HG02870 (cell line): ENCODE data around the gene STAP1.

Source experiments
- ATAC-seq: cut with Tn5 transposase; IDR thresholded peaks from one replicate; pipeline ENCODE4 v1.9.1; 2021; ENCODE audit warnings: mild to moderate bottlenecking, moderate library complexity; ENCODE audit not compliant: unreplicated experiment

STAP1 gene

GRCh38 chr4:67554096-67554495, 4.4 kb upstream of the STAP1 start:
- ATAC-seq: no peak

DNA sequence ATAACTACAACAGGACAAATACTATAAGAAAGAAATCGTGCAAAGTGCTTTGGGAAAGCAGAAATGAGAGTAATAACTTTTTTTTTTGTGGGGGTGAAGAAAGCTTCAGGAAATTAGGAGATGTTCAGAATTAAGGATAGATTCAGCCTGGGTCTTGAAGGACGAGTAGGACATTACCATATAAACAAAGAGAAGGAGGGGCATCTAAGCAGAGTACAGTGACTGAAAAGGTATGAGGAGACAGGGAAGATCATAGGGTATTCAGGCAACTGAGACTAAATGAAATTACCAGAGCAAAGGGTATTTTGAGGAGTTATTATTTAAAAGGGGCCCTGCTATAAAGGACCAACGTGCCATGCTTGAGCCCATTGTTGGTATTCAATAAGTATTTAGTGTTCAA, 3.1 kb upstream of the STAP1 start:
- ATAC-seq: no peak

DNA sequence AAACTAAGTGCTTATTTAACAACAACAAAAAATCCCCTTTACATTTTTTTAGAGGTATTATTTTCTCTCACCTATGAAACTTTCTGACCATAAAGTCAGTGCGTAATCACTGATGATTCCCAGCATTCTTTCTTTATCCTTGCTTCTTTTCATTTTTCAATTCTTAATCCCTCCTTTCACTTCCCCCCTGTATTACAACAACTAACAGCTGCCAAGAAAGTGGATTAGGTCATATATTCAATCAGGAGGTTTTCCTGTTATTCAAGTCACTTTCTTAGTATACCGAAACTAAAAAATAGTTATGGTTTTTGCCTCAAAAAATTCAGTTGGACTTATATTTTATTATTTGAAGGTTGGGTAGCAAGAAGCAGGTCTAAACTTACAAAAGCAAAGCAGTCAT, 2.1 kb upstream of the STAP1 start:
- ATAC-seq: no peak

- no peak for ATAC-seq
These were observed 6.8 kb downstream of the STAP1 start for GRCh38 chr4:67565284-67565683.

DNA sequence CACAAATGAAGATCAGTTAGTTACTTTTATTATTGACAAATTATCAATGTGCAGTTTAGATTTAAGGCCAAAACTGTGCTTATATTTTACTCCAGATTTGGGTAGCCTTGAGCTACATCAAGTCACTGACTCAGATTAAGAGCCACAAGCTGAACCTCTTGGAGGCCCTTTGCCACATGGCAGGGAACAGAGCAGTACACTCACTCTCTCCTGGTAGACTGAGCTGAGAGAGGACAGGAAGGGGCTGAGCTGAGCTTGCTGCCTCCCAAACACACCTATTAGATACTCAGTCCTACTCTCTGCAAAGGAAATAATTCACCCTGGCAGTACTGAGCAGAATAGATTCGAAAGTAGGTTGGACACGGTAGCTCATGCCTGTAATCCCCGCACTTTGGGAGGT, 7.8 kb downstream of the STAP1 start:
- ATAC-seq: no peak

GRCh38 chr4:67568820-67569219, 10.3 kb downstream of the STAP1 start:
- no peak for ATAC-seq

DNA sequence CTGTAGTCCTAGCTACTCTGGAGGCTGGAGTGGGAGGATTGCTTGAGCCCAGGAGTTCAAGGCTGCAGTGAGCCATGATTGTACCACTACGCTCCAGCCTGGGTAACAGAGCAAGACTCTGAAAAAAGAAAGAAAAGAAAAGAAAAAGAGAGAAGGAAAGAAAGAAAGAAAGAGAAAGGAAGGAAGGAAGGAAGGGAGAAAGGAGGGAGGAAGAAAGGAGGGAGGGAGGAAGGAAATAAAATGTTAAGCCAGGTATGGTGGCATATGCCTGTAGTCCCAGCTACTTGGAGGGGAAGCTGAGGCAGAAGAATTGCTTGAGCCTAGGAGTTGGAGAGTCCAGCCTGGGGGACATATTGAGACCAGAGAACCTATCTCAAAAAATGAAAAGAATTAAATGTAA, 12.0 kb downstream of the STAP1 start:
- no peak for ATAC-seq

DNA sequence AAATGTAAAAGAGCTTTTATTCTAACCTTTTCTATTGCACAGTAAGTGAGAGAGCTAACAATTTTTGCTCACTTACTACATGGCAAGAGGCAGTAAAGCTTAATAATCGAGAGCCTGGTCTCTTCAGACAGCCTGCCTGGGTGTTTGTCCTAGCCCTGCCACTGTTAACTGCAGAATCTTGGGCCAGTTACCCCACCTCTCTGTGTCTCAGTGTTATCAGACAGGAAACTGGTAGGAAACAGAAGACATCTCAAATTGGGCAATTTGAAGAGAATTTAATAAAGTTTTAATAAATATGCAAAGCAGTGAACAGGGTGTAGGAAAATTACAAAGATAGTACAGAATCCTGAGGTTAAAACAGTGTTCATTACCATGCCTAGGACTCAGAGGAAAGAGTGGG, 13.4 kb downstream of the STAP1 start:
- ATAC-seq: no peak

- ATAC-seq: no peak
These were observed 14.7 kb downstream of the STAP1 start for GRCh38 chr4:67573193-67573592.

DNA sequence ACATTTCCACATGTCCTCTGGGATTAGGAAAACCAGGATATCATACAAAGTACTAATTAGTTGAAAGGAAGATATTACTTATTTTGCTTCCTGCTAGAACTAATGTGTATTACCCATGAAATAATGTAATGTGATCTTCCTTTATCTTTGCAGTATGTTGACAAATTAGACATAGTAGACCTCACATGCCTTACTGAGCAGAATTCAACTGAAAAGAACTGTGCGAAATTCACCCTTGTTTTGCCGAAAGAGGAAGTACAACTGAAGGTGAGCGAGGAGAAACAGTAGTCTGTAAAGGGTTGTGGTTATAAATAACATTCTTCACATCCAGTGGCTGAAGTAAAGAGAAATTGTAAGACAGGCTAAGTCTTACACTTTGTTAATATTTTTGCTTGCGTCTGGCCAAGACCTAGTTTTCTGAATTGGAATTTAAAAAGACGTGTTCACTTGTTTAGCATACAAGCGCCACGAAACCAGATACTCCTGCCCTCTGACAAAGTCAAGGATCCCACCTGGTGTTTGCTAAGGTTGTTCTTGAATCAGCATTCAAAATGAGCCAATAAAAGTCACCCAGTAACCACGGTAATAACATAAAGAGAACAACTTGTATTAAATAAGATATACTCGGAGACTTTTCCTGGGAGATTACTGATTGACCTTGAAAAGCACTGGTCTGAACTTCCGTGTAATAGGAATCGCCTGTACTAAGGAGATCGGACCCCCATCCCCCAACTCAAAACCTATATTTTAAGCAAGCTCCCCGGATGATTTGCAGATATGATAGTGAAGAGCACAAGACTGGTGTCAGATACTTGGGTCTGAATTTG, 16.9 kb downstream of the STAP1 start:
- peak; percentile 93 for ATAC-seq

DNA sequence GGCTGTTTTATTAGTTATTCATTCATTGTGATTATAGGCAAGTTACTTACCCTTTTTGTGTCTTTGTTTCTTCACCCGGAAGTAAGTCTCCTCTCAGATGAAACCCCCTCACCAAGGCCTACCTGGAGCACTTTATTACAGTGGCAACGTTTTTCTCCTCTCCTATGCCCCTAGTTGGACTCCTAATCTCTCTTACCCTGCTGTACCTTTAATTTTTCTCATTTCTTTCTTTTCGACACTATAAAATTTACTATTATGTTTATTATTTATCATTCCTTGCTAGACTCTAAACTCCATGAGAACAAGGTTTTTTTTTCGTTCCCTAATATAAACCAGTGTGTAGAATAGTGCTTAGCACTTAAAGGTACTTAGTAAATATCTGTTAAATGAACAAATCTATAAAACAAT, 17.5 kb downstream of the STAP1 start:
- ATAC-seq: no peak

DNA sequence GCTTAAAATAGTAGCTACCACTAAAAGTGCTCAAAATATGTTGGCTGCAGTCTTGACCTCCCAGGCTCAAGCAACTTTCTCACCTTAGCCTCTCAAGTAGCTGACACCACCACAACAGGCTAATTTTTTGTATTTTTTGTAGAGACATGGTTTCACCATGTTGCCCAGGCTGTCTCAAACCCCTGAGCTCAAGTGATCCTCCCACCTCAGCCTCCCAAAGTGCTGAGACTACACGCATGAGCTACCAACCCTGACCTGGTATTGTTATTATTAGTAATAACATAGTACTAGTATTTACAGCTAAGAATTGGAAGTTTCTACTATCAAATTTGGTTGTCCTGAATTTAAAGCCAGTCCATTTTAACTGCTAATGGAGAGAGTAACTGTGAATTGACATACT, 18.0 kb downstream of the STAP1 start:
- peak; percentile 37 for ATAC-seq

DNA sequence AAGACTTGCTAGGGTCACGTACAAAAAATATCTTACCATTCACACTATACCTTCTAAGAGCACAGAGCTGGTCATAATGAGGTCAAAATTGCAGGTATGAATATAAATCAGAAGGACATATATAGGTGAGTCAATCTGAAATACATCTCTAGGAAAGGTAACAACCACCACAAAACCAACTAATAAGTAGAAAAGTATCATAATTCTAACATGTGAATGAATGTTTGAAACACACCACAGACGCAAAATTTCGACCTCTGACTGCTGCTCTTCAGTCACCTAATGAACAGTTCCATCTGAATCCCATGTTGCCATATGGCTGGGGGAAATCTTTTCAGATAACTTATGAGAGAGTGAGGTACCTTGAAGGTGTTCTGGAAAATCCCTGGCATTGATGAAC, 22.1 kb downstream of the STAP1 start:
- peak; percentile 50 for ATAC-seq

- peak; percentile 7 for ATAC-seq
These were observed 22.8 kb downstream of the STAP1 start for GRCh38 chr4:67581208-67581857.

- no peak for ATAC-seq
These were observed 23.4 kb downstream of the STAP1 start for GRCh38 chr4:67581913-67582312.

GRCh38 chr4:67584496-67584895, 26.0 kb downstream of the STAP1 start:
- no peak for ATAC-seq

GRCh38 chr4:67587156-67587555, 28.6 kb downstream of the STAP1 start:
- no peak for ATAC-seq

DNA sequence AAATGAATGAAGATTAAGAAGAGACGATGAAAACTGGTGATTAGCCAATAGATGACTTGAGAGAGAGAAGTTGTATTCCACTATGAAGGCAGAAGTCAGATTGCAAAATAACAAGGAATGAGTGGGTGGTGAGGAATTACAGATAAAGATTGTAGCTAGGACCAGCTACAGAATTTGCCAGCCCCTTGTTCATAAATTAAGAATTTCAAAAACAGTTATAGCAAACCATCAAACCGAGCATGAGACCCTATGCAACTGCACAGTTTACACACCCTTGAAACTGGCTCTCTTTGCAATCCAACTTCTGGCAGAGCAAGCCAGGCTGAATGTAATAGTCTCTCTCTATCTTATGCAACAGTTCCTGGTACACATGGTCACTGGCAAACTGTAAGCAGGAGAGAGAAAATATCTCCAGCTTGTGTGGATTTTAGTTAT, 35.2 kb downstream of the STAP1 start:
- no peak for ATAC-seq

DNA sequence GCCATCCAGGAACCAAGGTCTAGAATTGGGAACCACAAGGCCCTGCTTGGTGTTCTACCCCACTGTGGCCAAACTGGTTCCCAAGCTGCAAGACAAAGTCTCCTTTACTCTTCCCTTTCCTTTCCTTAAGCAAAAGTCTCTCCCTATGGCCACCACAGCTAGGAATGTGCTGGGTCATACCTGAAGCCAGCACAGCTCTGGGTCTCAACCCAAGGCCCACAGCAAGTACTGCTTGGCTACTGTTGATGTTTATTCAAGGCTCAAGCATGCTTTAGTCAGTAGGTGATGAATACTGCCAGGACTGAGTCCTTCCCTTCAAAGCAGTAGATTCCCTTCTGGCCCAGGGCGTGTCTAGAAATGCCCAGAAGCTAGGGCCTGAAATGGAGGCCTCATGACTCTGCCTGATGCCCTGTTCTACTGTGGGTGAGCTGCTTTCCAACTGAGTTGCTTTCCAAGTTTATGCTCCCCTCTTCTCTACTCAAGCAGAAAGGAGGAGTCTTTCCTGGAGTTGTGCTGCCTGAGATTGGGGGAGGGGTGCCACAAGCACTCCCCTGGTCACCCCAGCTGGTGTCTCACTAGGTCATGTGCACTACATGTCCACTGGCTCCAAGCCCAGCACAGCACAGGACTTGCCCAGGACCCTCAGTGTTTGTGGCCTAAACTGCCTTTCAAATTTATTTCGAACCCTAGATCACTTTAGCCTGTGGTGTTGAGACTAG, 44.9 kb downstream of the STAP1 start:
- no peak for ATAC-seq

DNA sequence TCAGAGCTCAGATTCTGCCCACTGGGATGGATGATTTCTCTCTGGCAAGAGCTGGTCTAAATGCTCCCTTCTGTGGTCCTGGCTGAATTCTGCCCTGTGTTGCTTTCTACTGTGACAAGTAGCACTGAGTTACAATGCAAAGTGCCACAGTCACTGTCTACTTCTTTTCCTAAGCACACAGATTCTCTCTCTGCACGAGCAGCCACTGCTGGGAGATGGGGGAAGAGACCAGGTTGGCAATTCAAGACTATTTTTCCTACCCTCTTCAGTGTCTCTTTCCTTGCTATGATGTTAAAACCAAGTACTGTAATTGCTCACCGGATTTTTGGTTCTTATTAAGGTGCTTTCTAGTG, 45.5 kb downstream of the STAP1 start:
- ATAC-seq: no peak

DNA sequence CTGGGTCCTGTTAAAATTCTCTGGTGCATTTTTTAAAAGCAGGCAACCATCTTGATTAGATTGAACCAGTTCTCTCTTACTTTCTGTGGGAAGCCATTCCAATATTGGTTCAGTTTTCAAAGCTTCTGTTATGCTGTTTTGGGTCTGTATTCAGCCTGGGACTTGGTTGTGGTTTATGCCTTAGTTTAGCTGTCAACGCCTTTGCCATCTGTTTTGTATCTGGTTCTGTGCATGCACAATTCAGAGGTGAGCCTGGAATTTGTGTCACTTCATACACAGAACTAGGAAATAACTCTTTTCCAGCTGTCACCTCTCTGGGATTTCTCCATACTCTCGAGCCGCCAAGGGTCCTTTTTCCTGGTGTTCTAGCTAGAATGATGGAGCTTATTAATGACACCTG, 46.2 kb downstream of the STAP1 start:
- ATAC-seq: no peak

GRCh38 chr4:67608027-67608426, 49.5 kb downstream of the STAP1 start:
- no peak for ATAC-seq
